ENCODE results near the gene CD38.

DNA sequence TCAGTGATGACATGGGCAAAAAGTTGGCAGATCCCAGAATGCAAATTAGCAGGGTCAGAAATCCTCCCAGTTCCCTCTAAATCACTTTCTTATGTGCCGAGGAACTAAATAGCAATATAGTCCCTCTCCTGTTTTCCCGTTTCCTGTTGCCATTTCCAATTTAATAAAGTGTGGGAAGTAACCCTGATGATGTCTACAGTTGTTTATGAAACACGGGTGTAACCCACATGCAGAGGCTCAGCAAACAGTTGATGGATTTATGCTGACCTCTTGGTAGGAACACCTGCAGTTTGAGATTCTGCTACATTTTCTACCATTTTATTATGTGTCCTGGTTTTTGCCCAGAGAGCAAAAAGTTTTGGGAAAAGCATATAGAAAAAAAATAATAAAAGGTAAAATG lies 103.7 kb downstream of the CD38 start:
- TF ChIP-seq TAF1 (IDR thresholded peaks at IDR 0.05; ENCODE audit: low read depth), result no peak
- TF ChIP-seq EP300 (IDR thresholded peaks at IDR 0.05; ENCODE audit: borderline replicate concordance), result no peak
- TF ChIP-seq, protein P1, sequence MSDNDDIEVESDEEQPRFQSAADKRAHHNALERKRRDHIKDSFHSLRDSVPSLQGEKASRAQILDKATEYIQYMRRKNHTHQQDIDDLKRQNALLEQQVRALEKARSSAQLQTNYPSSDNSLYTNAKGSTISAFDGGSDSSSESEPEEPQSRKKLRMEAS (IDR thresholded peaks at IDR 0.05), result no peak
- no peak for TF ChIP-seq ZBTB7A (IDR thresholded peaks at IDR 0.05; ENCODE audit: low read depth)
- no peak for TF ChIP-seq FOXM1 (IDR thresholded peaks at IDR 0.05; ENCODE audit: borderline replicate concordance, low read depth)
- TF ChIP-seq TEAD4 (IDR thresholded peaks at IDR 0.05), result no peak
- TF ChIP-seq, protein P2, sequence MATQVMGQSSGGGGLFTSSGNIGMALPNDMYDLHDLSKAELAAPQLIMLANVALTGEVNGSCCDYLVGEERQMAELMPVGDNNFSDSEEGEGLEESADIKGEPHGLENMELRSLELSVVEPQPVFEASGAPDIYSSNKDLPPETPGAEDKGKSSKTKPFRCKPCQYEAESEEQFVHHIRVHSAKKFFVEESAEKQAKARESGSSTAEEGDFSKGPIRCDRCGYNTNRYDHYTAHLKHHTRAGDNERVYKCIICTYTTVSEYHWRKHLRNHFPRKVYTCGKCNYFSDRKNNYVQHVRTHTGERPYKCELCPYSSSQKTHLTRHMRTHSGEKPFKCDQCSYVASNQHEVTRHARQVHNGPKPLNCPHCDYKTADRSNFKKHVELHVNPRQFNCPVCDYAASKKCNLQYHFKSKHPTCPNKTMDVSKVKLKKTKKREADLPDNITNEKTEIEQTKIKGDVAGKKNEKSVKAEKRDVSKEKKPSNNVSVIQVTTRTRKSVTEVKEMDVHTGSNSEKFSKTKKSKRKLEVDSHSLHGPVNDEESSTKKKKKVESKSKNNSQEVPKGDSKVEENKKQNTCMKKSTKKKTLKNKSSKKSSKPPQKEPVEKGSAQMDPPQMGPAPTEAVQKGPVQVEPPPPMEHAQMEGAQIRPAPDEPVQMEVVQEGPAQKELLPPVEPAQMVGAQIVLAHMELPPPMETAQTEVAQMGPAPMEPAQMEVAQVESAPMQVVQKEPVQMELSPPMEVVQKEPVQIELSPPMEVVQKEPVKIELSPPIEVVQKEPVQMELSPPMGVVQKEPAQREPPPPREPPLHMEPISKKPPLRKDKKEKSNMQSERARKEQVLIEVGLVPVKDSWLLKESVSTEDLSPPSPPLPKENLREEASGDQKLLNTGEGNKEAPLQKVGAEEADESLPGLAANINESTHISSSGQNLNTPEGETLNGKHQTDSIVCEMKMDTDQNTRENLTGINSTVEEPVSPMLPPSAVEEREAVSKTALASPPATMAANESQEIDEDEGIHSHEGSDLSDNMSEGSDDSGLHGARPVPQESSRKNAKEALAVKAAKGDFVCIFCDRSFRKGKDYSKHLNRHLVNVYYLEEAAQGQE (IDR thresholded peaks at IDR 0.05; ENCODE audit: low read depth), result no peak
- TF ChIP-seq CREB1 (IDR thresholded peaks at IDR 0.05; ENCODE audit: low read depth), result no peak
- no peak for TF ChIP-seq EGR1 (IDR thresholded peaks at IDR 0.05)
- TF ChIP-seq NFIC (IDR thresholded peaks at IDR 0.05), result no peak
- TF ChIP-seq YY1 (IDR thresholded peaks at IDR 0.05; ENCODE audit: low read depth), result no peak
- TF ChIP-seq RAD21 (IDR thresholded peaks at IDR 0.05; ENCODE audit: low read depth), result no peak
- TF ChIP-seq TCF12 (IDR thresholded peaks at IDR 0.05; ENCODE audit: low read depth), result no peak

Data from Ishikawa (cell line).